Measurements from ENCODE around the gene ARHGEF10L.

ARHGEF10L gene

DNA sequence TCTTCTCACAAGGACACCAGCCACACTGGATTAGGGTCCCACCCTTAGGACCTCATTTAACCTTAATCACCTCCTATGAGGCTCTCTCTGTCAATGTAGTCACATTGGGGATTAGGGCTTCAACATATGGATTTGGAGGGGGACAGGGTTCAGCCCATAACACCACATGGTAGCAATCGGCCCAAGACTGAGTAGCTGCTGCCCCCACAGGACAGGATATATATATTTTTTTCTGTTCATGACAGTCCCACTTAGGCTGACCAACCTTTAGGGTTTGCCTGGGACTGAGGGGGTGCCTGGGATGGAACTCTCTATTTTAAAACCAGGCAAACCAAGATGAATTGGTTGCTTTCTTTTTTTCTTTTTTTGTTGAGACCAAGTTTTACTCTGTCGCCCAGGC, 207.4 kb downstream of the ARHGEF10L start:
- TF ChIP-seq SPI1 (IDR thresholded peaks at IDR 0.05; ENCODE audit: borderline replicate concordance, low read depth) (no peak), POLR2AphosphoS5 (IDR thresholded peaks at IDR 0.05; ENCODE audit: low read depth) (no peak), GABPA (IDR thresholded peaks at IDR 0.05; ENCODE audit: low read depth) (no peak)
- TF ChIP-seq, protein P1, sequence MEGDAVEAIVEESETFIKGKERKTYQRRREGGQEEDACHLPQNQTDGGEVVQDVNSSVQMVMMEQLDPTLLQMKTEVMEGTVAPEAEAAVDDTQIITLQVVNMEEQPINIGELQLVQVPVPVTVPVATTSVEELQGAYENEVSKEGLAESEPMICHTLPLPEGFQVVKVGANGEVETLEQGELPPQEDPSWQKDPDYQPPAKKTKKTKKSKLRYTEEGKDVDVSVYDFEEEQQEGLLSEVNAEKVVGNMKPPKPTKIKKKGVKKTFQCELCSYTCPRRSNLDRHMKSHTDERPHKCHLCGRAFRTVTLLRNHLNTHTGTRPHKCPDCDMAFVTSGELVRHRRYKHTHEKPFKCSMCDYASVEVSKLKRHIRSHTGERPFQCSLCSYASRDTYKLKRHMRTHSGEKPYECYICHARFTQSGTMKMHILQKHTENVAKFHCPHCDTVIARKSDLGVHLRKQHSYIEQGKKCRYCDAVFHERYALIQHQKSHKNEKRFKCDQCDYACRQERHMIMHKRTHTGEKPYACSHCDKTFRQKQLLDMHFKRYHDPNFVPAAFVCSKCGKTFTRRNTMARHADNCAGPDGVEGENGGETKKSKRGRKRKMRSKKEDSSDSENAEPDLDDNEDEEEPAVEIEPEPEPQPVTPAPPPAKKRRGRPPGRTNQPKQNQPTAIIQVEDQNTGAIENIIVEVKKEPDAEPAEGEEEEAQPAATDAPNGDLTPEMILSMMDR (IDR thresholded peaks at IDR 0.05; ENCODE audit: insufficient read depth, low read length): no peak
- TF ChIP-seq, protein P2, sequence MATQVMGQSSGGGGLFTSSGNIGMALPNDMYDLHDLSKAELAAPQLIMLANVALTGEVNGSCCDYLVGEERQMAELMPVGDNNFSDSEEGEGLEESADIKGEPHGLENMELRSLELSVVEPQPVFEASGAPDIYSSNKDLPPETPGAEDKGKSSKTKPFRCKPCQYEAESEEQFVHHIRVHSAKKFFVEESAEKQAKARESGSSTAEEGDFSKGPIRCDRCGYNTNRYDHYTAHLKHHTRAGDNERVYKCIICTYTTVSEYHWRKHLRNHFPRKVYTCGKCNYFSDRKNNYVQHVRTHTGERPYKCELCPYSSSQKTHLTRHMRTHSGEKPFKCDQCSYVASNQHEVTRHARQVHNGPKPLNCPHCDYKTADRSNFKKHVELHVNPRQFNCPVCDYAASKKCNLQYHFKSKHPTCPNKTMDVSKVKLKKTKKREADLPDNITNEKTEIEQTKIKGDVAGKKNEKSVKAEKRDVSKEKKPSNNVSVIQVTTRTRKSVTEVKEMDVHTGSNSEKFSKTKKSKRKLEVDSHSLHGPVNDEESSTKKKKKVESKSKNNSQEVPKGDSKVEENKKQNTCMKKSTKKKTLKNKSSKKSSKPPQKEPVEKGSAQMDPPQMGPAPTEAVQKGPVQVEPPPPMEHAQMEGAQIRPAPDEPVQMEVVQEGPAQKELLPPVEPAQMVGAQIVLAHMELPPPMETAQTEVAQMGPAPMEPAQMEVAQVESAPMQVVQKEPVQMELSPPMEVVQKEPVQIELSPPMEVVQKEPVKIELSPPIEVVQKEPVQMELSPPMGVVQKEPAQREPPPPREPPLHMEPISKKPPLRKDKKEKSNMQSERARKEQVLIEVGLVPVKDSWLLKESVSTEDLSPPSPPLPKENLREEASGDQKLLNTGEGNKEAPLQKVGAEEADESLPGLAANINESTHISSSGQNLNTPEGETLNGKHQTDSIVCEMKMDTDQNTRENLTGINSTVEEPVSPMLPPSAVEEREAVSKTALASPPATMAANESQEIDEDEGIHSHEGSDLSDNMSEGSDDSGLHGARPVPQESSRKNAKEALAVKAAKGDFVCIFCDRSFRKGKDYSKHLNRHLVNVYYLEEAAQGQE (IDR thresholded peaks at IDR 0.05; ENCODE audit: insufficient replicate concordance, low read depth): no peak
- H3K27ac ChIP-seq (replicated peaks): no peak overlapping the region
- no peak for DNase-seq (ENCODE audit: low read depth in 1 of 2, low spot score in 1 of 2)
- no peak overlapping the region for H3K4me3 ChIP-seq (replicated peaks; ENCODE audit: insufficient read depth, low read length)
- no peaks in the 10 kb centered on the region for H3K27me3 ChIP-seq (ENCODE audit: insufficient read depth, poor library complexity, severe bottlenecking)
